ENCODE results near the gene SCN2B.

The SCN2B gene

GRCh38 chr11:118132385-118133151, 43.9 kb downstream of the SCN2B start:
- DNase-seq (ENCODE audit: low read depth): no peak

- no peak for DNase-seq (ENCODE audit: low read depth)
Measured at GRCh38 chr11:118129471-118130172, 46.8 kb downstream of the SCN2B start.

- DNase-seq (ENCODE audit: low read depth): no peak
Measured at GRCh38 chr11:118128721-118129470, 47.5 kb downstream of the SCN2B start.

GRCh38 chr11:118128310-118128709, 48.1 kb downstream of the SCN2B start:
- DNase-seq (ENCODE audit: low read depth): no peak

- DNase-seq (ENCODE audit: low read depth): no peak
Measured at GRCh38 chr11:118126082-118126838, 50.2 kb downstream of the SCN2B start.

GRCh38 chr11:118124929-118125535, 51.4 kb downstream of the SCN2B start:
- DNase-seq (ENCODE audit: low read depth): no peak

- DNase-seq (ENCODE audit: low read depth): no peak
Measured at GRCh38 chr11:118120793-118121192, 55.6 kb downstream of the SCN2B start.

GRCh38 chr11:118117790-118118601, 58.4 kb downstream of the SCN2B start:
- DNase-seq (ENCODE audit: low read depth): no peak

GRCh38 chr11:118115048-118115447, 61.4 kb downstream of the SCN2B start:
- no peak for DNase-seq (ENCODE audit: low read depth)

- no peak for DNase-seq (ENCODE audit: low read depth)
Measured at GRCh38 chr11:118114266-118114665, 62.2 kb downstream of the SCN2B start.

GRCh38 chr11:118112711-118113430, 63.6 kb downstream of the SCN2B start:
- DNase-seq (ENCODE audit: low read depth): no peak

Measured in fibroblast of gingiva (primary cell).